Progenitor cell of endocrine pancreas (in vitro differentiated cells): ENCODE measurements around the gene RRAD. TPM values are rescaled to one million over a fixed set of nuclear protein-coding genes. Genes with fewer than 3 reads are reported as not detected.

Experiments used
- DNase-seq: peaks from one replicate; pipeline ENCODE4 v3.0.0; 2021; ENCODE audit warnings: low spot score; ENCODE audit not compliant: unreplicated experiment
- H3K27ac Mint-ChIP-seq: 2 replicates; pipeline ENCODE4 v1.8.0; 2021; ENCODE audit warnings: mild to moderate bottlenecking, moderate library complexity, mixed read lengths
- H3K27me3 Mint-ChIP-seq: 2 replicates; pipeline ENCODE4 v1.8.0; 2021; ENCODE audit warnings: mixed read lengths
- H3K36me3 Mint-ChIP-seq: 2 replicates; pipeline ENCODE4 v1.8.0; 2022; ENCODE audit warnings: mixed read lengths; ENCODE audit not compliant: insufficient read depth
- H3K4me1 Mint-ChIP-seq: 2 replicates; pipeline ENCODE4 v1.8.0; 2021; ENCODE audit warnings: low read depth, mixed read lengths
- H3K4me3 Mint-ChIP-seq: 2 replicates; pipeline ENCODE4 v1.8.0; 2021; ENCODE audit warnings: low read depth, mild to moderate bottlenecking, moderate library complexity, mixed read lengths
- H3K9me3 Mint-ChIP-seq: 2 replicates; pipeline ENCODE4 v1.8.0; 2021; ENCODE audit warnings: low read depth, mixed read lengths
- total RNA-seq: library from RNA; stranded (reverse); gene quantifications from 2 replicates; pipeline ENCODE4 v1.2.1, GENCODE V29; 2021
- TF ChIP-seq, protein P1 (sequence below): fragments of 200-600 bp; sonication (generic); IDR thresholded peaks from one replicate; pipeline ENCODE4 v1.5.0; 2021; ENCODE audit warnings: antibody characterized with exemption, mild to moderate bottlenecking; ENCODE audit not compliant: unreplicated experiment

Gene RRAD
- total RNA-seq, 1 donor from 2014 or later, result 0.36 TPM

DNA sequence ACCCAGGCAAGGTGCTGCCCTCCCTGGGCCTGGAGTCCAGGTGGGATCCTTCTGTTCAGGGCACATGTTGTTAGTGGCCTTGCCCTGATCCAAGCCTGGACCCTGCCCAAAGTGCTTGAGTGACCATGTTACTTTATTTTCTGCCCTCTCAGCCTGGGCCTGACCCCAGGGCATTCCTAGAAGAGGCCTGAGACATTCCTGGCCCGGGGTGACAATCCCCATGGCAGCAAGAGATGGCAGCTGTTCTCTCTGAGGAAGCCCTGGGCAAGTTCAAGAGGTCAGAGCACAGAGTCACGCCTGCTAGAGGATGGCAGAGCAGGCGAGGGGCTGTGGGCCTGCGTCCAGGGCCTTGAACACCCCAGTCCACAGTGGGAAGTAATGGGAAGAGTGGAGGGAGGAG is 11.6 kb downstream of the RRAD start:
- Mint-ChIP-seq H3K27me3 (peaks cover 32% of the 10 kb centered on the region), H3K27ac (no peak overlapping the region), H3K4me3 (no peak overlapping the region), H3K9me3 (no peaks in the 10 kb centered on the region), H3K4me1 (no peaks in the 10 kb centered on the region), H3K36me3 (no peaks in the 10 kb centered on the region)
- TF ChIP-seq, protein P1, sequence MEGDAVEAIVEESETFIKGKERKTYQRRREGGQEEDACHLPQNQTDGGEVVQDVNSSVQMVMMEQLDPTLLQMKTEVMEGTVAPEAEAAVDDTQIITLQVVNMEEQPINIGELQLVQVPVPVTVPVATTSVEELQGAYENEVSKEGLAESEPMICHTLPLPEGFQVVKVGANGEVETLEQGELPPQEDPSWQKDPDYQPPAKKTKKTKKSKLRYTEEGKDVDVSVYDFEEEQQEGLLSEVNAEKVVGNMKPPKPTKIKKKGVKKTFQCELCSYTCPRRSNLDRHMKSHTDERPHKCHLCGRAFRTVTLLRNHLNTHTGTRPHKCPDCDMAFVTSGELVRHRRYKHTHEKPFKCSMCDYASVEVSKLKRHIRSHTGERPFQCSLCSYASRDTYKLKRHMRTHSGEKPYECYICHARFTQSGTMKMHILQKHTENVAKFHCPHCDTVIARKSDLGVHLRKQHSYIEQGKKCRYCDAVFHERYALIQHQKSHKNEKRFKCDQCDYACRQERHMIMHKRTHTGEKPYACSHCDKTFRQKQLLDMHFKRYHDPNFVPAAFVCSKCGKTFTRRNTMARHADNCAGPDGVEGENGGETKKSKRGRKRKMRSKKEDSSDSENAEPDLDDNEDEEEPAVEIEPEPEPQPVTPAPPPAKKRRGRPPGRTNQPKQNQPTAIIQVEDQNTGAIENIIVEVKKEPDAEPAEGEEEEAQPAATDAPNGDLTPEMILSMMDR, result no peak
- no peak for DNase-seq

DNA sequence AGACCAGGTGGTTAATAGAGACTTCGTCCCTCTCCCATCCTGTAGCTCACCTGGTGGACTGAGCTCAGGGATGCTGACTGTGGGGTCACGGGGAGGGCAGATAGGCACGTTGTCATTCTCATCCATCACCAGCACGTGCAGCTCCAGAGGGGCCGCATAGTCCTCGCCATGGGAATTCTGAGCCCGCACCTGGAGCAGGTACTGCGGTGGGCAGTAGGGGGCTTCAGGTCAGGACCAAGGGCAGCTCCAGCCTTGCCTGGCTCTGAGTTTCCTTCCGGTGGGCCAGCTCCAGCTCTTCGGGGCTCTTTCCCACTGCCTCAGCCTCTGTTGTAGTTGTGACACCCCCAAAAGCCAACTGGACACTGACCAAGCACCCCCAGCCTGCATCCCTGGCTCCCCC is 12.3 kb downstream of the RRAD start:
- H3K9me3 Mint-ChIP-seq, result no peaks in the 10 kb centered on the region
- no peaks in the 10 kb centered on the region for H3K36me3 Mint-ChIP-seq
- TF ChIP-seq, protein P1, result peak; percentile 34
- H3K4me1 Mint-ChIP-seq, result no peaks in the 10 kb centered on the region
- H3K4me3 Mint-ChIP-seq, result no peak overlapping the region
- H3K27ac Mint-ChIP-seq, result no peak overlapping the region
- DNase-seq, result peak; percentile 38
- H3K27me3 Mint-ChIP-seq, result peaks cover 35% of the 10 kb centered on the region

DNA sequence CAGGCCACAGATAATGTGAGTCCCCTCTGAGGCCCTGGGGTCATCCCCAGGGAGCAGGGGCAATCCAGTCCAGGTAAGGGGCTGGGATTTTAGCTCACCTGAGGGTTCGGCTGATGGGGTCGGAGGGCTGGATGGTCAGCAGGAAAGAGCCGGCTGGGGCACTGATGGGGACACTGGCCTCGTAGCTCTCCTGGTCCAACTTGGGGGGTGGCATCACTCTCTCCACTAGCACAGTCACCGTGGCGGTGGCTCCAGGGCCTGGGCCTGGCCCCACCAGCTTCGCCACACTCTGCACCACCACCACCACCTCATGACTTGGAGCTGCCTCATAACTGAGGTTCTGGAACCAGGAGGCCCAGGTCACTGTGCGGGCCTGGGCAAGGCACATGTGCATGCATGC is 13.5 kb downstream of the RRAD start:
- Mint-ChIP-seq H3K27me3 (peaks cover 38% of the 10 kb centered on the region), H3K4me1 (no peaks in the 10 kb centered on the region), H3K4me3 (no peak overlapping the region), H3K27ac (no peak overlapping the region), H3K36me3 (no peaks in the 10 kb centered on the region), H3K9me3 (no peaks in the 10 kb centered on the region)
- TF ChIP-seq, protein P1, result no peak
- no peak for DNase-seq

DNA sequence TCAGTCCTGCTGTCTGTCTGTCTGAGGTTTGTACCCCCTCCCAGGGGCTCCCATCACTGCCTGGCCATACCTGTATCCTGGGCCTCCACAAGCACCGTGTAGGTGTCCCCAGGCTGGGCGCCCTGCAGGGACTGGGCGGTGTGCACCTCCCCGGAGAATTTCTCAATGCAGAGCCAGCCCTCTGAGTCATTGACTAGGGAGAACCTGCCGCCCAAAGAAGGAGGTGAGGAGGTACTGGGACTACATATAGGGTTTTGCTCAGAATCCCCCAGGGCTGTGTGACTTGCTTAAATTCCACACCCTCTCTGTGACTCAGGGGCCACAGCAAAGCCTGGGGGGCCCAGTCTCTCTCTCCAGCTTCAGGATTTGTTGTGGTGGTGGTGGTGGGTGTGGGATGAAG is 14.2 kb downstream of the RRAD start:
- H3K4me1 Mint-ChIP-seq, result no peaks in the 10 kb centered on the region
- H3K9me3 Mint-ChIP-seq, result no peaks in the 10 kb centered on the region
- no peak overlapping the region for H3K4me3 Mint-ChIP-seq
- DNase-seq, result no peak
- no peak overlapping the region for H3K27ac Mint-ChIP-seq
- TF ChIP-seq, protein P1, result no peak
- peaks cover 31% of the 10 kb centered on the region for H3K27me3 Mint-ChIP-seq
- no peaks in the 10 kb centered on the region for H3K36me3 Mint-ChIP-seq

DNA sequence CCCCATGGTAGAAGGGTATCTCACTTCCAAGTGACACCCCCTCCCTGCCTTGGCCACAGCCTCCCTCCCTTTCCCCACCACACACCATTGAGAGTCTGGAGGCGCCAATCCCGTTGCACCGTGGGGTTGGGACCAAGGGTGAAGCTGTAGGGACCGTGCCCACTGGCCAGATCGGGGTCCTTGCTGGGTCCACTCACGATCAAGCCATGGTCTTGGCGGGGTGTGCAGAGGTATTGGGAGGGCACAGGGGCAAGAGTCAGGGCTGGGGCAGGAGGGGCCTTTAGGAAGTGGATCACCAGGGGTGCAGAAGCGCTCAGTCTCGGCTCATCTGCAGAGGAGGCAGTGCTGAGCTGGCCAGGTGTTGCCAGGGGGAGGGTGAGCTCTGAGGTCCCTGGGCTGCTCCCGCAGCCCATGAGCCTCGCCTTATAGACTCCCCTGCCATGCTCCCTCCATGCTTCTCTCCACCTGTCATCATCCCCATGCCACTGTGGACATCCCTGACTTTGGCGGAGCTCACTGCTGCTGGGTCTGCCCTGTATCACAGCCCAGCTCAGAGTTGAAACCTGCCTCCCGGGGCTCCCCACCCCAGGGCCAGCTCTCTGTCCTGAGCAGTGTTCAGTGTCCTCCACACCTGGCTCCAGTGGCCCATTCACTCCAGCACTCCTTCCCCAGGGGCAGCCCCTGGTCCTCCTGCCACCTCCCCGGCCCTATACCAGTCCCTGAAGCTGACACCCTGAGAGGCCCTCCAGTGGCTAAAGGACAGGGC is 15.0 kb downstream of the RRAD start:
- Mint-ChIP-seq H3K36me3 (no peaks in the 10 kb centered on the region), H3K9me3 (no peaks in the 10 kb centered on the region), H3K4me3 (no peak overlapping the region), H3K4me1 (peaks cover 2% of the 10 kb centered on the region), H3K27ac (no peak overlapping the region), H3K27me3 (peaks cover 26% of the 10 kb centered on the region)
- TF ChIP-seq, protein P1, result no peak
- no peak for DNase-seq
